D721Med (cell line): ENCODE results near the gene TLCD2.
"Not testable (repeated sequence)": the region's sequence is repeated elsewhere in the genome, so short reads cannot be mapped to it uniquely, and the experiment has no call there.

Experiments
- DNase-seq: peaks from one replicate; pipeline ENCODE4 v3.0.0; 2011; ENCODE audit warnings: low spot score; ENCODE audit not compliant: insufficient read length
- FAIRE-seq: peaks from 2 replicates; lab custom pipeline; 2011; peaks lifted over from hg19 to GRCh38; lab: Jason Lieb, UNC
- CTCF ChIP-seq: IDR thresholded peaks from 2 replicates; pipeline ENCODE4 v1.5.1; 2012; ENCODE audit warnings: mild to moderate bottlenecking, control low read depth; ENCODE audit not compliant: insufficient read depth; ENCODE audit errors: missing control alignments

The TLCD2 gene

GRCh38 chr17:1673041-1673785 is 37.0 kb downstream of the TLCD2 start:
- FAIRE-seq, result no peak
- no peak for TF ChIP-seq CTCF
- DNase-seq, result no peak

DNA sequence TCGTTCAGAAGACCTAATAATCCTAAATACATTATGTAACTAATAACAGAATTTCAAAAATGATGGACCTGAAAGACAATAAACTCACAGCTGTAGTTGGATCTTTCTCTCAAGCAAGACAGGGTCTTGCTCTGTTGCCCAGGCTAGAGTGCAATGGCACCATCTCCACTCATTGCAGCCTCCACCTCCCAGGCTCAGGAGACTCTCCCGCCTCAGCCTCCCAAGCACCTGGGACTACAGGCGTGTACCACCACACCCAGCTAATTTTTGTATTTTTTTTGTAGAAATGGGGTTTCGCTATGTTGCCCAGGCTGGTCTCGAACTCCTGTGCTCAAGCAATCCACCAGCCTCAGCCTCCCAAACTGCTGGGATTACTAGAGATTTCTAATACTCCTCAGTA is 46.2 kb downstream of the TLCD2 start:
- FAIRE-seq, DNase-seq: not testable (repeated sequence)

GRCh38 chr17:1661045-1661444 is 49.1 kb downstream of the TLCD2 start:
- FAIRE-seq (no peak), DNase-seq (no peak)
- TF ChIP-seq CTCF, result no peak

GRCh38 chr17:1658100-1658499 is 52.1 kb downstream of the TLCD2 start:
- no peak for TF ChIP-seq CTCF
- FAIRE-seq (no peak), DNase-seq (no peak)

GRCh38 chr17:1653735-1654134 is 56.4 kb downstream of the TLCD2 start:
- FAIRE-seq (no peak), DNase-seq (no peak)
- no peak for TF ChIP-seq CTCF

- DNase-seq, FAIRE-seq: not testable (repeated sequence)
Measured at GRCh38 chr17:1652794-1653193, 57.4 kb downstream of the TLCD2 start.
